HL-60 (cell line): Measurements from ENCODE around the gene MOB2.

ENCODE experiments used
- POLR2AphosphoS5 ChIP-seq: IDR thresholded peaks from 2 replicates; pipeline ENCODE4 v1.6.1; 2012; ENCODE audit warnings: low read depth
- TF ChIP-seq, protein P1 (sequence below): IDR thresholded peaks from one replicate; pipeline ENCODE4 v1.5.1; 2011; ENCODE audit warnings: low read length, control low read depth, inconsistent platforms; ENCODE audit not compliant: insufficient read depth
- TF ChIP-seq, protein P2 (sequence below): IDR thresholded peaks from 2 replicates; pipeline ENCODE4 v1.6.1; 2012; ENCODE audit warnings: low read depth; ENCODE audit not compliant: insufficient replicate concordance

DNA sequence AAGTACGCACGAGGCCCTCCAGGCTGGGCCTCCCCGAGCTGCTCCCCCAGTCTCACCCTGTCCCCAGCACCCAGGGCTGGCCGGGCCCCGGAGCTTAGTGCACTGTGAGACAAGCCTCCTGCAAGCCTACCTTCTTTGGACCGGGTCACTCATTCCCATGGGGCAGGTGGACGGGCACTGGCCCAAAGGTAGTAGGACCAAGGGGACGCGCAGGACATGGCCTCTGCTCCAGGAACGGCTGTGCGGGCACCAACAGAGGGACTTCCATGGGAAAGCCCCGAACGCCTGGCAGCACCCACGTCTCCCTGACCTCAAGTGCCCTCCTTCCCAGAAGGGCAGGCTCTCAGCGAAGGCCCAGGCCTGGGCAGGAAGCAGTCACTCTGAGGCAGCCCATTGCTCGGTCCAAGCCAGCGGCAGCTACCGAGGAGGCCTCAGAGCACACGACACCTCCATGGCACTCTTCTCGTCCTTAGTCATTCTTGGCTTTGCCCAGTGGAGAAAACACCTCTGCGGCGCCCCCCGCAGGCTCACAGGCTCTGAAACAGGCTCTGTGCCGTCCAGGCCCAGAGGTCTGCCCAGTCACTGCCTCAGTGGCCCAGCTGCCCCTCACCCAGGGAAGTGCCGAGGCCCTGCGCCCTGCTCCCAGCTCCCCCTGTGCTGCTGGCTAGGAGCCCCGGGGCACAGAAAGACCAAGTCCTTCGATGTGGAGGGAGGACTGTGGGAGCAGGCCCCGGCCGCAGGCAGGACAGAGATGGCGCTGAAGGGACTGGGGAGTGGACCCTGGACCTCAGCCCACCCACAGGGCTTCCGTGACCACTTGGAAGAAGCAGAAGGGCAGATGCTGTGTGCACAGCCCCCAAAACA, 3.8 kb downstream of the MOB2 start:
- TF ChIP-seq, protein P1, sequence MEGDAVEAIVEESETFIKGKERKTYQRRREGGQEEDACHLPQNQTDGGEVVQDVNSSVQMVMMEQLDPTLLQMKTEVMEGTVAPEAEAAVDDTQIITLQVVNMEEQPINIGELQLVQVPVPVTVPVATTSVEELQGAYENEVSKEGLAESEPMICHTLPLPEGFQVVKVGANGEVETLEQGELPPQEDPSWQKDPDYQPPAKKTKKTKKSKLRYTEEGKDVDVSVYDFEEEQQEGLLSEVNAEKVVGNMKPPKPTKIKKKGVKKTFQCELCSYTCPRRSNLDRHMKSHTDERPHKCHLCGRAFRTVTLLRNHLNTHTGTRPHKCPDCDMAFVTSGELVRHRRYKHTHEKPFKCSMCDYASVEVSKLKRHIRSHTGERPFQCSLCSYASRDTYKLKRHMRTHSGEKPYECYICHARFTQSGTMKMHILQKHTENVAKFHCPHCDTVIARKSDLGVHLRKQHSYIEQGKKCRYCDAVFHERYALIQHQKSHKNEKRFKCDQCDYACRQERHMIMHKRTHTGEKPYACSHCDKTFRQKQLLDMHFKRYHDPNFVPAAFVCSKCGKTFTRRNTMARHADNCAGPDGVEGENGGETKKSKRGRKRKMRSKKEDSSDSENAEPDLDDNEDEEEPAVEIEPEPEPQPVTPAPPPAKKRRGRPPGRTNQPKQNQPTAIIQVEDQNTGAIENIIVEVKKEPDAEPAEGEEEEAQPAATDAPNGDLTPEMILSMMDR = no peak
- no peak for TF ChIP-seq POLR2AphosphoS5
- TF ChIP-seq, protein P2, sequence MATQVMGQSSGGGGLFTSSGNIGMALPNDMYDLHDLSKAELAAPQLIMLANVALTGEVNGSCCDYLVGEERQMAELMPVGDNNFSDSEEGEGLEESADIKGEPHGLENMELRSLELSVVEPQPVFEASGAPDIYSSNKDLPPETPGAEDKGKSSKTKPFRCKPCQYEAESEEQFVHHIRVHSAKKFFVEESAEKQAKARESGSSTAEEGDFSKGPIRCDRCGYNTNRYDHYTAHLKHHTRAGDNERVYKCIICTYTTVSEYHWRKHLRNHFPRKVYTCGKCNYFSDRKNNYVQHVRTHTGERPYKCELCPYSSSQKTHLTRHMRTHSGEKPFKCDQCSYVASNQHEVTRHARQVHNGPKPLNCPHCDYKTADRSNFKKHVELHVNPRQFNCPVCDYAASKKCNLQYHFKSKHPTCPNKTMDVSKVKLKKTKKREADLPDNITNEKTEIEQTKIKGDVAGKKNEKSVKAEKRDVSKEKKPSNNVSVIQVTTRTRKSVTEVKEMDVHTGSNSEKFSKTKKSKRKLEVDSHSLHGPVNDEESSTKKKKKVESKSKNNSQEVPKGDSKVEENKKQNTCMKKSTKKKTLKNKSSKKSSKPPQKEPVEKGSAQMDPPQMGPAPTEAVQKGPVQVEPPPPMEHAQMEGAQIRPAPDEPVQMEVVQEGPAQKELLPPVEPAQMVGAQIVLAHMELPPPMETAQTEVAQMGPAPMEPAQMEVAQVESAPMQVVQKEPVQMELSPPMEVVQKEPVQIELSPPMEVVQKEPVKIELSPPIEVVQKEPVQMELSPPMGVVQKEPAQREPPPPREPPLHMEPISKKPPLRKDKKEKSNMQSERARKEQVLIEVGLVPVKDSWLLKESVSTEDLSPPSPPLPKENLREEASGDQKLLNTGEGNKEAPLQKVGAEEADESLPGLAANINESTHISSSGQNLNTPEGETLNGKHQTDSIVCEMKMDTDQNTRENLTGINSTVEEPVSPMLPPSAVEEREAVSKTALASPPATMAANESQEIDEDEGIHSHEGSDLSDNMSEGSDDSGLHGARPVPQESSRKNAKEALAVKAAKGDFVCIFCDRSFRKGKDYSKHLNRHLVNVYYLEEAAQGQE = no peak
